ENCODE data around the gene KRT6A.

Gene KRT6A

GRCh38 chr12:52493172-52493571 lies at the start of gene KRT6A:
TSS of gene KRT6A (minus strand) at chr12:52493257. CDS start at chr12:52493188, 69 bp downstream.
- Histone ChIP-seq H3K4me1 (ENCODE audit: control insufficient read depth, insufficient read depth, low read length) (peaks cover 2% of the 10 kb centered on the region), H3K9me3 (ENCODE audit: control insufficient read depth in 2 of 2, low read length in 2 of 2) (no peaks in the 10 kb centered on the region), H3K9ac (ENCODE audit: low read length in 2 of 2) (no peak within 1 kb of the TSS), H3K27me3 (ENCODE audit: control insufficient read depth in 1 of 2, insufficient read depth in 2 of 2, low read length in 2 of 2) (no peaks in the 10 kb centered on the region), H3K27ac (ENCODE audit: low read length) (no peak within 1 kb of the TSS), H3K4me3 (ENCODE audit: low read length in 2 of 2) (no peak within 1 kb of the TSS), H3K36me3 (ENCODE audit: control insufficient read depth in 2 of 2, insufficient read depth in 2 of 2, low read length in 2 of 2) (no peaks in the 10 kb centered on the region)

DNA sequence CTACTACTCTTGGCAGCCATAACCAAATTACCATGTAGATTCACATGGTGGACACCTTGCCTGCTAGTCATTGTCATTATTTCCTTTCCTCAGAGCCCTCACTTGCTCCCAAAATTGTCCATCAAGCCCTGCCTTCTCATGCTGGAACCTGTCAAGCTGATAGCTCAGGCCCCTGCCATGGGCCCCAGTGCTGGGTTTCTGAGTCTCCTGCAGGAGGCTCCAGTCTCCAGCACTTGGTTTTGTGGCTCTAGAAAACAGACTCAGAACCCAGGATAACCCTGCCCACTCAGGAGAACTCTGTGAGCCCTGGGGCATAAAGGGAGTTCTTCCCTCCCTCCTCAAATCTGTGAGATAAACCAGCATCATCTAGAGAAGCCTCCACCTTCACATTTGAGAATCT lies 49.1 kb upstream of the KRT6A start:
- peaks cover 13% of the 10 kb centered on the region for H3K4me1 ChIP-seq (ENCODE audit: control insufficient read depth, insufficient read depth, low read length)

GRCh38 chr12:52541709-52542108 lies 48.7 kb upstream of the KRT6A start:
- H3K27me3 ChIP-seq (ENCODE audit: control insufficient read depth in 1 of 2, insufficient read depth in 2 of 2, low read length in 2 of 2) = no peaks in the 10 kb centered on the region
- H3K9me3 ChIP-seq (ENCODE audit: control insufficient read depth in 2 of 2, low read length in 2 of 2) = no peaks in the 10 kb centered on the region
- no peak overlapping the region for H3K9ac ChIP-seq (ENCODE audit: low read length in 2 of 2)
- H3K27ac ChIP-seq (ENCODE audit: low read length) = no peak overlapping the region
- no peak overlapping the region for H3K4me3 ChIP-seq (ENCODE audit: low read length in 2 of 2)
- H3K4me1 ChIP-seq (ENCODE audit: control insufficient read depth, insufficient read depth, low read length) = peaks cover 13% of the 10 kb centered on the region
- H3K36me3 ChIP-seq (ENCODE audit: control insufficient read depth in 2 of 2, insufficient read depth in 2 of 2, low read length in 2 of 2) = no peaks in the 10 kb centered on the region

More for the DNA sequence above, 49.1 kb upstream of the KRT6A start:
- no peak overlapping the region for H3K27ac ChIP-seq (ENCODE audit: low read length)
- no peaks in the 10 kb centered on the region for H3K9me3 ChIP-seq (ENCODE audit: control insufficient read depth in 2 of 2, low read length in 2 of 2)
- H3K36me3 ChIP-seq (ENCODE audit: control insufficient read depth in 2 of 2, insufficient read depth in 2 of 2, low read length in 2 of 2) = no peaks in the 10 kb centered on the region
- no peak overlapping the region for H3K9ac ChIP-seq (ENCODE audit: low read length in 2 of 2)
- no peak overlapping the region for H3K4me3 ChIP-seq (ENCODE audit: low read length in 2 of 2)
- H3K27me3 ChIP-seq (ENCODE audit: control insufficient read depth in 1 of 2, insufficient read depth in 2 of 2, low read length in 2 of 2) = no peaks in the 10 kb centered on the region

DNA sequence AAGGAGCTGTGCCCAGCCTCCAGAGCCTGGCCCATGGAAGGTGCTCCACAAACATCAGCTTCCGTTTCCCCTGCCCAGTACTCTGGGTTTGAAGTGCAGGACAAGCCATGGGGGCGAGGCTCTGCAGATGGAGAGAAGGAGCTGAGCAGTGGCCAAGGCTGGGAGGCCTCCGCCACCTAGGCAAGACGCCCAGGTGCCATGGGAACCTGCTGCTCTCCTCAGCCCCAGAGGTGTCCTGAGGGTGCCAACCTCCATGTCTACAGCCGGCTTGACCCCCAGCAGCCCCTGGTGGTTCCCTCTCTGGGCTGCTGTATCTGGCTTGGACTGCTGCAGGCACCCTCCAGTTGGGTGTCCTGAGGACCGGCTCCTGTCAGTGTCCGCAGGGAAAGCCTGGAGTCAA lies 47.5 kb upstream of the KRT6A start:
- Histone ChIP-seq H3K36me3 (ENCODE audit: control insufficient read depth in 2 of 2, insufficient read depth in 2 of 2, low read length in 2 of 2) (no peaks in the 10 kb centered on the region), H3K4me1 (ENCODE audit: control insufficient read depth, insufficient read depth, low read length) (peaks cover 13% of the 10 kb centered on the region), H3K9me3 (ENCODE audit: control insufficient read depth in 2 of 2, low read length in 2 of 2) (no peaks in the 10 kb centered on the region), H3K9ac (ENCODE audit: low read length in 2 of 2) (no peak overlapping the region), H3K27me3 (ENCODE audit: control insufficient read depth in 1 of 2, insufficient read depth in 2 of 2, low read length in 2 of 2) (no peaks in the 10 kb centered on the region), H3K27ac (ENCODE audit: low read length) (no peak overlapping the region), H3K4me3 (ENCODE audit: low read length in 2 of 2) (no peak overlapping the region)

DNA sequence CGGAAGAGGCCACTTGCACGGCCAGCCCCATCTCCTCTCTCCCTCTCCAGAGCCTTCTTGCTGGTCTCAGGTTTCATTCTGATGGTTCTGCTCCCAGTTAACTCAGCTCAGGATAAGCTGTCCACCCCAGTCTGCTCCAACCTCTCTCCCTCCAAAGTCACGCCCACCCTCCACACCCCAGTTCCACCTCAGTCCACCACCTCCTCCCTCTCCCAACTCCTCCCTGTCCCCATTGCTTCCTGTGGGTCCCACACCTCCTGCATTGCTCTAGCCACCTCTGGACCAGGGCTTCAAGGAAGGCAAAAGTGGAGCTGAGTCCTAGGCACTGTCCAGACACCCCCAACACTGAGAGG lies 46.7 kb upstream of the KRT6A start:
- Histone ChIP-seq H3K9me3 (ENCODE audit: control insufficient read depth in 2 of 2, low read length in 2 of 2) (no peaks in the 10 kb centered on the region), H3K36me3 (ENCODE audit: control insufficient read depth in 2 of 2, insufficient read depth in 2 of 2, low read length in 2 of 2) (no peaks in the 10 kb centered on the region), H3K27ac (ENCODE audit: low read length) (no peak overlapping the region)

DNA sequence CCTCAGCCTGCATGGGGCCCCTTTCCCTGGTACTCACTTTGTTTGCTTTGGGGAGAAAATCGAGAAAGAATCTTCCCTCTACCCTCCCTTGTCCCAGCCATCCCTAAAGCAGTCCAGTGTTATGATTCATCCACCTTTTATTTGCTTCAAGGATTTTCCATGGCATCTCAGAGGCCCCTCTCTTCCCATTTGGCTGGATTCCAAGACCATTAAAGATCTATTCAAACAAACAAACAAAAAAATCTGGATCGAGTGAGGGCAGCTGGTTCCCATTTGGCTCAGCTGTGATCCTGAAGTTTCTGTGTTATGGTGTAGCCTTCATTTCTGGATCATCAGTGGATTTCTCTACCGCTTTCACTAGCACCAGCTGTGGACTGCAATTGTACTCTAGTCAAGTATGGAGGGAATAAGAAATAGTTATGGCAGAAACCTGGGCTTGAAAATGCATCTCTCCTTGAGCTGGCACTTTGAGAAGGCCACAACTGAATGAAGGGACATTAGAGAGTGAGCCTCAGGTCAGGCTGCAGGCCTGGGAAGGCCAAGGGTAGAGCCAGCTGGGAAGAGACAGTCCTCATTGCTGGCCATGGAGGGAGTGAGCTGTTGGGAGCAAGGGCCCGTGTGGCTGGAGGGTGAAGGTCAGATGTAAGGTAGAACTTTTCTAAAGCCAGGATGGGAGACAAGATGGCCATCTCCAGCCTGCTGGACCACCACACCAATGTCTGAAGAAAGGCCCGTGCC lies 46.2 kb upstream of the KRT6A start:
- no peak overlapping the region for H3K9ac ChIP-seq (ENCODE audit: low read length in 2 of 2)
- H3K36me3 ChIP-seq (ENCODE audit: control insufficient read depth in 2 of 2, insufficient read depth in 2 of 2, low read length in 2 of 2) = no peaks in the 10 kb centered on the region
- no peak overlapping the region for H3K4me3 ChIP-seq (ENCODE audit: low read length in 2 of 2)
- H3K27ac ChIP-seq (ENCODE audit: low read length) = no peak overlapping the region
- H3K4me1 ChIP-seq (ENCODE audit: control insufficient read depth, insufficient read depth, low read length) = peaks cover 13% of the 10 kb centered on the region
- no peaks in the 10 kb centered on the region for H3K27me3 ChIP-seq (ENCODE audit: control insufficient read depth in 1 of 2, insufficient read depth in 2 of 2, low read length in 2 of 2)
- no peaks in the 10 kb centered on the region for H3K9me3 ChIP-seq (ENCODE audit: control insufficient read depth in 2 of 2, low read length in 2 of 2)

More for the DNA sequence above, 46.7 kb upstream of the KRT6A start:
- H3K4me3 ChIP-seq (ENCODE audit: low read length in 2 of 2) = no peak overlapping the region
- H3K9ac ChIP-seq (ENCODE audit: low read length in 2 of 2) = no peak overlapping the region
- H3K4me1 ChIP-seq (ENCODE audit: control insufficient read depth, insufficient read depth, low read length) = peaks cover 13% of the 10 kb centered on the region
- no peaks in the 10 kb centered on the region for H3K27me3 ChIP-seq (ENCODE audit: control insufficient read depth in 1 of 2, insufficient read depth in 2 of 2, low read length in 2 of 2)

DNA sequence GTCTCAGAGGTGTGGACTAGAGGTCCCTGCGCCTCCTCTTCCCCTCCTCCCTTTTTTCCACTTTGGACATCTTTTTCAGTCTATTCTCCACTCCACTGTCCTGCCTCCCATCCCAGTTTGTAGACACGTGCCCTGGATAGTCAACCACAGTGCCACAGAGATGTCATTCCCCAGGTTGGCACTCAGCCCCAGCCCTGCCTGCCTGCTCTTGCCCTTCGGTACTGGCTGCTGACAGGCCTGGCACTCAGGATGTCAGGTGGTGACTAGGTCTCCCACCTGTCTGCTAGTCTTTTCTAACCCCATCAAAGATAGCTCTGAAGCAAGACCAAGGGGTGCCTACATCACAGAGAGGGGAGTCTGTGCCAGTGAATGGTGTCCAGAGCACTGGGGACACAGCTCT lies 44.0 kb upstream of the KRT6A start:
- Histone ChIP-seq H3K4me3 (ENCODE audit: low read length in 2 of 2) (no peak overlapping the region), H3K36me3 (ENCODE audit: control insufficient read depth in 2 of 2, insufficient read depth in 2 of 2, low read length in 2 of 2) (no peaks in the 10 kb centered on the region), H3K27ac (ENCODE audit: low read length) (no peak overlapping the region), H3K9me3 (ENCODE audit: control insufficient read depth in 2 of 2, low read length in 2 of 2) (no peaks in the 10 kb centered on the region), H3K4me1 (ENCODE audit: control insufficient read depth, insufficient read depth, low read length) (peaks cover 18% of the 10 kb centered on the region), H3K27me3 (ENCODE audit: control insufficient read depth in 1 of 2, insufficient read depth in 2 of 2, low read length in 2 of 2) (no peaks in the 10 kb centered on the region), H3K9ac (ENCODE audit: low read length in 2 of 2) (no peak overlapping the region)

DNA sequence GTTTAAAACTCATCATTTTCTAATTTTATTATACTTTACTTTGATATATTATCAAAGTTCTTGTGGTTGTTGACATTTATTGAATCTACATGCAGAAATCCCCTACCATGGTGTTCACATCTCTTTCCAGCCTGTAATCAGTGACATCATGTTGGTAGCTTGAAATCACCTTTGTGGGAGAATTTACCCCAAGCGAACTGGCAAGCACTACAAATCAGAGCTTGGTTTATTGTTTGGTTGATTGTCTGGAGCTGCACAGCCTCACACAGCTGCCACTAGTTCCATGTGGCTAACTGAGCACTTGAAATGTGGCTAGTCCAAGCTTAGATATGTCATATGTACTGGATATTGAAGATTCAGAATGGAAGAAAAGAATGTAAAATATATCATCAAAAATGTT lies 42.5 kb upstream of the KRT6A start:
- H3K27me3 ChIP-seq (ENCODE audit: control insufficient read depth in 1 of 2, insufficient read depth in 2 of 2, low read length in 2 of 2) = no peaks in the 10 kb centered on the region
- no peak overlapping the region for H3K9ac ChIP-seq (ENCODE audit: low read length in 2 of 2)
- H3K4me1 ChIP-seq (ENCODE audit: control insufficient read depth, insufficient read depth, low read length) = peaks cover 18% of the 10 kb centered on the region
- no peak overlapping the region for H3K4me3 ChIP-seq (ENCODE audit: low read length in 2 of 2)
- H3K36me3 ChIP-seq (ENCODE audit: control insufficient read depth in 2 of 2, insufficient read depth in 2 of 2, low read length in 2 of 2) = no peaks in the 10 kb centered on the region
- no peaks in the 10 kb centered on the region for H3K9me3 ChIP-seq (ENCODE audit: control insufficient read depth in 2 of 2, low read length in 2 of 2)
- no peak overlapping the region for H3K27ac ChIP-seq (ENCODE audit: low read length)

- Histone ChIP-seq H3K4me3 (ENCODE audit: low read length in 2 of 2) (no peak overlapping the region), H3K4me1 (ENCODE audit: control insufficient read depth, insufficient read depth, low read length) (peaks cover 8% of the 10 kb centered on the region), H3K9ac (ENCODE audit: low read length in 2 of 2) (no peak overlapping the region), H3K27ac (ENCODE audit: low read length) (no peak overlapping the region), H3K36me3 (ENCODE audit: control insufficient read depth in 2 of 2, insufficient read depth in 2 of 2, low read length in 2 of 2) (no peaks in the 10 kb centered on the region), H3K9me3 (ENCODE audit: control insufficient read depth in 2 of 2, low read length in 2 of 2) (no peaks in the 10 kb centered on the region), H3K27me3 (ENCODE audit: control insufficient read depth in 1 of 2, insufficient read depth in 2 of 2, low read length in 2 of 2) (no peaks in the 10 kb centered on the region)
Observed at GRCh38 chr12:52534482-52534881, 41.4 kb upstream of the KRT6A start.

DNA sequence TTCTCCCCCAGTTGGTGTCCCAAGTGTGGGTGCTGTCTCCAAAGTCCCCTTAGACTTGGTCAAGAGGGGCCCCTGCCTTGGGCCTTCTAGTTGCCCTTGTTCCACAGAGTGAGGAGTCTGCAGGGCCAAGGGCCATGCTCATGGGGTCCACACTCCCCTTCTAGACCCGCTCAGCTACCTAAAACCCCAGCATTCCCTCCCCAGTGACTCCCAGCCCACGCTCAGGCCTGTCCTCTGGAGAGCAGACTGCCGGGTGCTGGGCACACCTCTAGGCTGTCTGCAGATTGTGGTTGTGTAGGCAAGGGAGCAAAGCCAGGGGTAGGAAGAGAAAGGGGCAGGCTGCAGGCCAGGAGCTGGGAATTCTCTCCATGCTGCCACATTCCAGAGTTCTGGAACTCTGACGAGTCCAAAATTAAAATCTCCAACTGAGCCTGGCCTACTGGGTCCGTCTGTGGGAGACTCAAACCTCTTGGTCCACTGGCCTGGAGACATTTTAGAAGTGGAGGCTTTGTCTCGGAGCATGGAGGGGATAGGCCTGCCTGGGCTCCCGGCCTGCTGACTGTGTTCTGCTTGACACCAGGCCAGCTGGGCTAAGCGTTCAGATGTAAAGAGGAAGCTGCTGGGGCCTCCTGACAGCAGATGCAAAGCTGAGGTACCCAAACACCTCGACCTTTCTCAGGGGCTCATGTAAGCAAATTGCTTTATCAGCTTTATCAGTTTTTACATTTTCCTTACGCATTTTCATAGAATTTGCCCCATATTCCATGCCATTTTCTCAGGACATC lies 40.8 kb upstream of the KRT6A start:
- H3K4me1 ChIP-seq (ENCODE audit: control insufficient read depth, insufficient read depth, low read length) = peaks cover 4% of the 10 kb centered on the region
- H3K9me3 ChIP-seq (ENCODE audit: control insufficient read depth in 2 of 2, low read length in 2 of 2) = no peaks in the 10 kb centered on the region
- no peaks in the 10 kb centered on the region for H3K27me3 ChIP-seq (ENCODE audit: control insufficient read depth in 1 of 2, insufficient read depth in 2 of 2, low read length in 2 of 2)
- no peaks in the 10 kb centered on the region for H3K36me3 ChIP-seq (ENCODE audit: control insufficient read depth in 2 of 2, insufficient read depth in 2 of 2, low read length in 2 of 2)
- peak overlapping the region; percentile 24 for H3K27ac ChIP-seq (ENCODE audit: low read length)
- H3K9ac ChIP-seq (ENCODE audit: low read length in 2 of 2) = no peak overlapping the region
- H3K4me3 ChIP-seq (ENCODE audit: low read length in 2 of 2) = no peak overlapping the region

DNA sequence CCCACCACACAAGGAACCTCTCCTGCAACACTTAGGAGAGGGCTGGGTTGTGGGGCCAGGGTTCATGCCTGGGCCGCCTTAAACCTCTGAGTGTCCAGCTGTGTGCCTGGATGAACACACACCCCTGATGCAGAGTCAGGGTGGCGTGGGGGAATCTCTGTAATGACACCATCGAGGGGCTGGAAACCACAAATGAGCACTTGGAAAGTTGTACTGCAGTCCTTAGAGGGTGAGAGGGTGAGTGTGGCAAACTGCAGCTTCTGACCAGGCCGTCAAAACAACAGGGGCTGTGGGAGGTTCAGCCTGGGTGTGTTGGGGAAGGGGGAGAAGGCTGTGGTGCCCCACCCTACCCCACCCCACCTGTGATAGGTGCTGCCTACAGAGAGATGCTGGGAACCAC lies 39.6 kb upstream of the KRT6A start:
- no peak overlapping the region for H3K27ac ChIP-seq (ENCODE audit: low read length)
- no peaks in the 10 kb centered on the region for H3K9me3 ChIP-seq (ENCODE audit: control insufficient read depth in 2 of 2, low read length in 2 of 2)
- H3K27me3 ChIP-seq (ENCODE audit: control insufficient read depth in 1 of 2, insufficient read depth in 2 of 2, low read length in 2 of 2) = no peaks in the 10 kb centered on the region
- no peak overlapping the region for H3K9ac ChIP-seq (ENCODE audit: low read length in 2 of 2)
- no peaks in the 10 kb centered on the region for H3K36me3 ChIP-seq (ENCODE audit: control insufficient read depth in 2 of 2, insufficient read depth in 2 of 2, low read length in 2 of 2)
- H3K4me1 ChIP-seq (ENCODE audit: control insufficient read depth, insufficient read depth, low read length) = peaks cover 4% of the 10 kb centered on the region
- H3K4me3 ChIP-seq (ENCODE audit: low read length in 2 of 2) = no peak overlapping the region
